PC-9 (cell line): Measurements from ENCODE around the gene HSPB7.

Experiments
- CTCF ChIP-seq: fragments of 200-600 bp; sonication (generic); conservative IDR thresholded peaks from 2 replicates; pipeline ENCODE4 v1.6.1; 2017; ENCODE audit warnings: mixed run types, antibody characterized with exemption, mild to moderate bottlenecking, moderate library complexity
- EZH2 ChIP-seq: fragments of 200-600 bp; sonication (generic); IDR thresholded peaks from 2 replicates; pipeline ENCODE4 v1.8.0; 2017; ENCODE audit warnings: antibody characterized with exemption, low read depth

GRCh38 chr1:16029288-16029687 lies 11.4 kb upstream of the HSPB7 start:
- no peak for TF ChIP-seq CTCF
- TF ChIP-seq EZH2: no peak
